DND-41 (cell line): ENCODE measurements around the gene COX6B2.

Experiments used
- EZH2 ChIP-seq: IDR thresholded peaks from 3 replicates; pipeline ENCODE4 v1.6.1; 2012; ENCODE audit warnings: borderline replicate concordance, low read depth, mild to moderate bottlenecking, moderate library complexity, low read length, inconsistent platforms; ENCODE audit not compliant: severe bottlenecking
- TF ChIP-seq, protein P1 (sequence below): IDR thresholded peaks from 2 replicates; pipeline ENCODE4 v1.5.1; 2012; ENCODE audit warnings: borderline replicate concordance, low read length, moderate library complexity, mild to moderate bottlenecking; ENCODE audit not compliant: poor library complexity, severe bottlenecking; ENCODE audit errors: extremely low read depth

DNA sequence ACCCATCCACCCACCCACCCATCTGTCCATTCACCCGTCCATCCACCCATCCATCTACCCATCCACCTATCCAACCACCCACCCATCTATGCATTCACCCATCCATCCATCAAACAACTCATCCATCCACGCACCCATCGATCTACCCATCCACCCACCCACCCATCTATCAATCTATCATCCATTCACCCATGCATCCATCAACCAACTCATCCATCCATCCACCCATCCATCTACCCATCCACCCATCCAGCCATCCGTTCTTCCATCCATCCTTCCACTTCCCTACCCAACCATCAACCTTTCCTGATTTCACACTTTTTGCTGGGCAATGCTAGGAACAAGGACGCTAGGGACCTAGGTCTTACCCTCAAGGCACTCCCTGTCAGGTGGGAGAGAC, 27.5 kb upstream of the COX6B2 start:
- TF ChIP-seq, protein P1, sequence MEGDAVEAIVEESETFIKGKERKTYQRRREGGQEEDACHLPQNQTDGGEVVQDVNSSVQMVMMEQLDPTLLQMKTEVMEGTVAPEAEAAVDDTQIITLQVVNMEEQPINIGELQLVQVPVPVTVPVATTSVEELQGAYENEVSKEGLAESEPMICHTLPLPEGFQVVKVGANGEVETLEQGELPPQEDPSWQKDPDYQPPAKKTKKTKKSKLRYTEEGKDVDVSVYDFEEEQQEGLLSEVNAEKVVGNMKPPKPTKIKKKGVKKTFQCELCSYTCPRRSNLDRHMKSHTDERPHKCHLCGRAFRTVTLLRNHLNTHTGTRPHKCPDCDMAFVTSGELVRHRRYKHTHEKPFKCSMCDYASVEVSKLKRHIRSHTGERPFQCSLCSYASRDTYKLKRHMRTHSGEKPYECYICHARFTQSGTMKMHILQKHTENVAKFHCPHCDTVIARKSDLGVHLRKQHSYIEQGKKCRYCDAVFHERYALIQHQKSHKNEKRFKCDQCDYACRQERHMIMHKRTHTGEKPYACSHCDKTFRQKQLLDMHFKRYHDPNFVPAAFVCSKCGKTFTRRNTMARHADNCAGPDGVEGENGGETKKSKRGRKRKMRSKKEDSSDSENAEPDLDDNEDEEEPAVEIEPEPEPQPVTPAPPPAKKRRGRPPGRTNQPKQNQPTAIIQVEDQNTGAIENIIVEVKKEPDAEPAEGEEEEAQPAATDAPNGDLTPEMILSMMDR = no peak
- TF ChIP-seq EZH2 = no peak
